Measurements from ENCODE around the gene TAF5L. TPM values are rescaled to one million over a fixed set of nuclear protein-coding genes. Genes with fewer than 3 reads are reported as not detected.

The TAF5L gene
- total RNA-seq, 1 donor = 20.1 TPM

GRCh38 chr1:229651546-229651945, 25.6 kb upstream of the TAF5L start:
- no peak overlapping the region for H3K4me3 ChIP-seq (ENCODE audit: low read length)
- no peaks in the 10 kb centered on the region for H3K4me1 ChIP-seq (ENCODE audit: insufficient read depth, low read length)
- no peaks in the 10 kb centered on the region for H3K27me3 ChIP-seq (ENCODE audit: insufficient read depth, low read length)

DNA sequence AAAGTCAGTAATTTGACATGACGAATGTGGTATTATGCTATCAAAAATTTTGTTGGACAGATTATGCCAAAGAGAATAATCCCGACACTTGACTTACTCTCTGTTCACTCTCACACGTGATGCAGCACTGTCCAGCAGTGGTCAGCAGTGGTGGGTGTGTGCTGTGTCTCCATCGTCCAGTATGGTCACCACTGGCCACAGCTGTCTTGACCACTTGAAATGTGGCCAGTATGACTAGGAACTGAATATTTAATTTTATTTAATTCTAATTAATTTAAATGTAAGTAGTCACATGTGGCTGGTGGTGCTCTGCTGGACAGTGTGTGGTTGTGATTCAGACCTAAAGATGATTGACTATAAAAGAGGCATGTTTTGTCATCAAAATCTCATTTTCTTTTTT, 24.1 kb upstream of the TAF5L start:
- Histone ChIP-seq H3K27me3 (ENCODE audit: insufficient read depth, low read length) (no peaks in the 10 kb centered on the region), H3K4me3 (ENCODE audit: low read length) (no peak overlapping the region), H3K4me1 (ENCODE audit: insufficient read depth, low read length) (no peaks in the 10 kb centered on the region), H3K9me3 (ENCODE audit: low read depth, low read length) (no peaks in the 10 kb centered on the region)

More at GRCh38 chr1:229651546-229651945, 25.6 kb upstream of the TAF5L start:
- no peaks in the 10 kb centered on the region for H3K9me3 ChIP-seq (ENCODE audit: low read depth, low read length)

DNA sequence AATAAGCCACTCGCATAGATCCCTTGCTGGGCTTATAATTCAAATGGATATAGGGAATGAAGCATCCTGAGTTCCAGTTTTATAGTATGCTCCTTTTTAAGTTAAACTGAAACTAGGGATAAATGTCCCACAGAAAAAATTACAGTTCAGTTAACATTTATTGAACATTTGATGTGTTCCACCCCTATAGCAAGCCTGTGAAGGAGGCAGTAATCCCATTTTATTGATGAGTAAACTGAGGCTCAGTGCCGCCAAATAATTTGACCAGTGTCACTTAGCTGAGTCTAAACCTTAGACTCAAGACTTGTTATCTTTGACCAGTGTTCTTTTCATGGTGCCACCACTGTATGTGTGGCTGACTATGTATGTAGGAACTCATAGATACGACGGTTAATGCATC, 22.5 kb upstream of the TAF5L start:
- Histone ChIP-seq H3K9me3 (ENCODE audit: low read depth, low read length) (no peaks in the 10 kb centered on the region), H3K4me3 (ENCODE audit: low read length) (no peak overlapping the region), H3K27me3 (ENCODE audit: insufficient read depth, low read length) (no peaks in the 10 kb centered on the region), H3K4me1 (ENCODE audit: insufficient read depth, low read length) (peaks cover 8% of the 10 kb centered on the region)

DNA sequence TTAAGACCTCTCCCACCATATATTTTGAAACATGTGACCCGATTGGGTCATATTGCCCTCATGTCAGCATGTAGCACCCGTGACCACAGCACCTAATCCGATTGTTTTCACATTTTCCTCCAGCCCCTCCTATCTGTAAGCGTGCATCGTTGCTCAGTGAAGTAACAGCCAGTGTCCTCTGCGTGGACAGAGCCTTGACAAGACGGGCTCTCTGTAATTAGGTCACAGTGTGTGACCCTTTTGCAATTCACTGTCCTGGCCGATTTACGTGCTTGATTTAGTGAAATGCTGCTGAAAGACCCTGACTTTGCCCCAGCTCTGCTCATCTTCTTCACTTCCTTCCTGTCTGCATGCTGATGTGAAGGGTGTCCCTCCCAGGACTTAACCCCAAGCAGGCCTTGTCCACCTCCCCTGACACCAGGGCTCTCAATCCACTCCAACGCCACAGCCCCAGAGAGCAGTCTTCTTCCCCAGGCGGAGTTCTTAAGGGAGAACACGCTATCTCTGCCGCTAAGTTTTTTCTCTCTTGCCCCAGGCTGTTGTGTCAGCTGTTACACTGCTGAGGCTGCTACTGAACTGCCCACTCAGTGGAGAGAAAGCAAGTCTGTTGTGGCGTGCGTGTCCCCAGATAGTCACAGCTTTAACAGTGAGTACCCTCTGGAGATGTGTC, 19.5 kb upstream of the TAF5L start:
- Histone ChIP-seq H3K9me3 (ENCODE audit: low read depth, low read length) (no peaks in the 10 kb centered on the region), H3K4me1 (ENCODE audit: insufficient read depth, low read length) (peaks cover 8% of the 10 kb centered on the region), H3K4me3 (ENCODE audit: low read length) (no peak overlapping the region), H3K27me3 (ENCODE audit: insufficient read depth, low read length) (no peaks in the 10 kb centered on the region)

GRCh38 chr1:229643996-229644745, 18.2 kb upstream of the TAF5L start:
- Histone ChIP-seq H3K4me1 (ENCODE audit: insufficient read depth, low read length) (peaks cover 8% of the 10 kb centered on the region), H3K27me3 (ENCODE audit: insufficient read depth, low read length) (no peaks in the 10 kb centered on the region), H3K9me3 (ENCODE audit: low read depth, low read length) (no peaks in the 10 kb centered on the region), H3K4me3 (ENCODE audit: low read length) (no peak overlapping the region)

DNA sequence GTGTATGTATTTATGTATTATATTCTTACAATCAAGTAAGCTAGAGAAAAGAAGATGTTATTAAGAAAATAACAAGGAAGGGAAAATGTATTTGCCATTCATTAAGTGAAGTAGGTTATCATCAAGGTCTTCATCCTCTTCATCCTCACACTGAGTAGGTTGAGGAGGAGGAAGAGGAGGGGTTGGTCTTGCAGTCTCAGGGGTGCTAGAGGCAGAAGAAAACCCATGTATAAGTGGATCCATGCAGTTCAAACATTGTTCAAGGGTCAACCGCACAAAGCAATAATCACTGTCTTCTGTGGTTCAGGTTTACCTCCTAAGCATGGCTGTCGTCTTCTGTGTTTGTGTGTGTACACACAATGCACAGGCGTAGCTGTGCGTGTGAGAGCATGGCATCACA, 17.0 kb upstream of the TAF5L start:
- no peaks in the 10 kb centered on the region for H3K9me3 ChIP-seq (ENCODE audit: low read depth, low read length)
- H3K4me1 ChIP-seq (ENCODE audit: insufficient read depth, low read length) = peaks cover 8% of the 10 kb centered on the region
- no peak overlapping the region for H3K4me3 ChIP-seq (ENCODE audit: low read length)
- no peaks in the 10 kb centered on the region for H3K27me3 ChIP-seq (ENCODE audit: insufficient read depth, low read length)

GRCh38 chr1:229642376-229642775, 16.5 kb upstream of the TAF5L start:
- Histone ChIP-seq H3K9me3 (ENCODE audit: low read depth, low read length) (no peaks in the 10 kb centered on the region), H3K4me3 (ENCODE audit: low read length) (no peak overlapping the region), H3K4me1 (ENCODE audit: insufficient read depth, low read length) (peaks cover 8% of the 10 kb centered on the region), H3K27me3 (ENCODE audit: insufficient read depth, low read length) (no peaks in the 10 kb centered on the region)

GRCh38 chr1:229641306-229641705, 15.4 kb upstream of the TAF5L start:
- peaks cover 8% of the 10 kb centered on the region for H3K4me1 ChIP-seq (ENCODE audit: insufficient read depth, low read length)
- H3K4me3 ChIP-seq (ENCODE audit: low read length) = no peak overlapping the region
- H3K27me3 ChIP-seq (ENCODE audit: insufficient read depth, low read length) = no peaks in the 10 kb centered on the region
- no peaks in the 10 kb centered on the region for H3K9me3 ChIP-seq (ENCODE audit: low read depth, low read length)

DNA sequence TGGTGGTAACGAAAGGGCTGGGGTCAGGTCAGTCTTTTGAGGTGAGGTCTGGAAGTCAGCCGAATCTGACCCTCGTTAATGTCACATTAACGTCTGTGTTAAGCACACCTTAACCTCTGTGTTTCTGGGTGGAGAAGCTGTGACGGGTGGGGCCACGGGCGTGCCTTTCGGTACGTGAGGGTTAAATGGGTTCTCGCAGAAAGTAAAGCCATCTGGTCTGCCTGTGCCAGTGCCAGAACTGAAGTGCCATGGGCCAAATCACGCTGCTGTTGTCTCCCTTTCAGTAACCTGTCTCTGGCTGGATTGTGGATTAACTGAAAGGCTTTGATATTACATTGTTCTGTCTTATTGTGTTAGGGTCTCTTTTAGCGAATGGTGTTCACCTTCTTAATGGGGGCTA, 14.5 kb upstream of the TAF5L start:
- Histone ChIP-seq H3K4me1 (ENCODE audit: insufficient read depth, low read length) (peaks cover 8% of the 10 kb centered on the region), H3K9me3 (ENCODE audit: low read depth, low read length) (no peaks in the 10 kb centered on the region), H3K4me3 (ENCODE audit: low read length) (no peak overlapping the region), H3K27me3 (ENCODE audit: insufficient read depth, low read length) (no peaks in the 10 kb centered on the region)

DNA sequence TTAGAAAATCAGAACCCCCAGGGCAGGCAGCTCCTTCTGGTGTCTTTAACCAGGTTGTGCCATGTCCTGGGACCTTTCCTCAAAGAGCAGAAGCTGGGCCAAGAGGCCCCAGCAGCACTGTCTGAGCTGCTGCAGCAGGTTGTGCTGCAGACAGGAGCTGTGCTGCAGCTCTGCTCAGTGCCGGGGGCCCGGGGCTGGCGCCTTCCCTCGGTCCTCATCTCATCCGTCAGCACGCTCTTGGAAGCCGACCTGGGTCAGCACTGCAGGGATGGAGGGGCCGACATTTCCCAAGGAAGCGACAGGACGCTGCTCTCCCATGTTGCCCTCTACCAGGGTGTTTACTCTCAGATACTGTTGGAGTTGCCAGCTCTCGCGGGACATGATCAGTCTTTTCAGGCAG, 11.8 kb upstream of the TAF5L start:
- Histone ChIP-seq H3K27me3 (ENCODE audit: insufficient read depth, low read length) (no peaks in the 10 kb centered on the region), H3K9me3 (ENCODE audit: low read depth, low read length) (no peaks in the 10 kb centered on the region), H3K4me3 (ENCODE audit: low read length) (no peak overlapping the region), H3K4me1 (ENCODE audit: insufficient read depth, low read length) (no peaks in the 10 kb centered on the region)

GRCh38 chr1:229636042-229636441, 10.1 kb upstream of the TAF5L start:
- Histone ChIP-seq H3K27me3 (ENCODE audit: insufficient read depth, low read length) (no peaks in the 10 kb centered on the region), H3K9me3 (ENCODE audit: low read depth, low read length) (no peaks in the 10 kb centered on the region), H3K4me3 (ENCODE audit: low read length) (no peak overlapping the region), H3K4me1 (ENCODE audit: insufficient read depth, low read length) (no peaks in the 10 kb centered on the region)

DNA sequence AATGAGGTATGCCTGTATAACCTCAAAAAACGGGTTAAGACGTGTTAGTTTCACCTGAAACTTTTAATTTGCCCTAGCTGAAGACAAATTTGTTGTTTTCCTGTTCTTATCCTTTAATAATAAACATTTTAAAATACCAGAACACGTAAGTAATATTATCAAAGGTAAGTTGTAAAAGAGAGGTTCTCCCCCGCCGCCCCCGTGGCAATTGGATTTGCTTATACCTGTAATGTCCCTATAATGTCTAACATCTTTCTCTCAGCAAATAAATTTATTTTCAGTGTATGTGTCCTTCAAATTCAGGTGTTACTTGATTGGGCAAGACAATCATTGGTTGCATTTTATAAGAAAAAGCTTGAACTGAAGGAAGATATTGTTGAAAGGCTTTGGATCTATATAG, 6.0 kb upstream of the TAF5L start:
- Histone ChIP-seq H3K9me3 (ENCODE audit: low read depth, low read length) (no peaks in the 10 kb centered on the region), H3K27me3 (ENCODE audit: insufficient read depth, low read length) (no peaks in the 10 kb centered on the region), H3K4me3 (ENCODE audit: low read length) (no peak overlapping the region), H3K4me1 (ENCODE audit: insufficient read depth, low read length) (peaks cover 6% of the 10 kb centered on the region)

GRCh38 chr1:229631148-229631547, 5.2 kb upstream of the TAF5L start:
- no peaks in the 10 kb centered on the region for H3K27me3 ChIP-seq (ENCODE audit: insufficient read depth, low read length)
- H3K9me3 ChIP-seq (ENCODE audit: low read depth, low read length) = no peaks in the 10 kb centered on the region
- H3K4me3 ChIP-seq (ENCODE audit: low read length) = no peak overlapping the region
- H3K4me1 ChIP-seq (ENCODE audit: insufficient read depth, low read length) = peaks cover 11% of the 10 kb centered on the region

- H3K9me3 ChIP-seq (ENCODE audit: low read depth, low read length) = no peaks in the 10 kb centered on the region
- H3K4me3 ChIP-seq (ENCODE audit: low read length) = no peak overlapping the region
- H3K4me1 ChIP-seq (ENCODE audit: insufficient read depth, low read length) = peaks cover 20% of the 10 kb centered on the region
- H3K27me3 ChIP-seq (ENCODE audit: insufficient read depth, low read length) = no peaks in the 10 kb centered on the region
Observed at GRCh38 chr1:229629261-229629660, 3.3 kb upstream of the TAF5L start.

DNA sequence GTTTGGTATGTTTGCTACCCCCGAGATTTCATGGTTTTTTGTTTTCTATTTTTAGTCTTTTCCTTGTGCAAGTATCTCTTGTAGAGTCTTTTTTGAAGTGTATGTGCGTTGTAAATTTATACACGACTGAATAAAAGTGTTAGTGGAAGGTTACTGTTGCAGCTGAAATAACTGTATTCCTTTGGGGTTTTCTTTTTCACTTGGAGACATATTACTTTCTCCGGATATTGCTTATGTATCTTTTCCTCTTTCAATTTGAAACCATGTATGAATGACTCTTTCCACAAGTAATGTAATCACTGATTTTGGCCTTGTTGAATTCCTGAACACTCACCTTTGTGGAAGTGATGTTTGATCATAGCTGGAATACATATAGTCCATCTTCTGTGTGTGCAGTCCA, 1.1 kb upstream of the TAF5L start:
- Histone ChIP-seq H3K27me3 (ENCODE audit: insufficient read depth, low read length) (no peaks in the 10 kb centered on the region), H3K4me1 (ENCODE audit: insufficient read depth, low read length) (peaks cover 27% of the 10 kb centered on the region), H3K4me3 (ENCODE audit: low read length) (no peak overlapping the region), H3K9me3 (ENCODE audit: low read depth, low read length) (no peaks in the 10 kb centered on the region)
